PFSK-1 (cell line): ENCODE data around the gene OR7G3.

ENCODE experiments used
- POLR2AphosphoS5 ChIP-seq: IDR thresholded peaks from 2 replicates; pipeline ENCODE4 v1.6.1; 2012; ENCODE audit warnings: low read depth, mild to moderate bottlenecking, control low read depth, low read length, moderate library complexity
- SIN3A ChIP-seq: IDR thresholded peaks from 2 replicates; pipeline ENCODE4 v1.6.1; 2012; ENCODE audit warnings: mild to moderate bottlenecking, low read length, moderate library complexity, borderline replicate concordance; ENCODE audit not compliant: insufficient read depth
- TF ChIP-seq, protein P1 (sequence below), 2 experiments: IDR thresholded peaks; 2 replicates each; pipeline versions ENCODE4 v1.6.1 to v1.8.0; 2011 to 2012; ENCODE audit warnings: low read depth in 2 of 2, low read length in 2 of 2, control low read depth in 1 of 2, inconsistent platforms in 1 of 2, mild to moderate bottlenecking in 1 of 2, moderate library complexity in 1 of 2; ENCODE audit not compliant: insufficient read depth in 1 of 2

DNA sequence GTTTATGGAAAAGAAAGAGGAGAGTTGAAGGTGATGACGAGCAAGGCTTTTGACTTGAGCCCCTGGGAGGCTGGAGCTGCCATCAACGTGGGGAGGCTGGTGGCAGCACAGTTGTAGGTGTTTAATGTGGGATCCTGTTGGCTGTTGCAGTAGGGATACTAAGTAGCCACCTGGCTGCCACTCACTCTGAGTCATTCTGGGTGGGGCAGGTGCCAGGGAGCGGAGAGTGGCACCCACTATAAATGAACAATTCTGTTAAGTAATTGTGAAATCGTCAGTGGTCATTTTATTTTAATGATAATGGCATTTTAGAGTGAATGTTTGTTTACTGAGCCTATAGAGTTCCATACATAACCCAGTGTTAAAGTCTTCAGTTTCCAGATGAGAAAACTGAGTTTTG, 23.2 kb upstream of the OR7G3 start:
- TF ChIP-seq POLR2AphosphoS5: no peak
- no peak for TF ChIP-seq SIN3A
- TF ChIP-seq, protein P1, sequence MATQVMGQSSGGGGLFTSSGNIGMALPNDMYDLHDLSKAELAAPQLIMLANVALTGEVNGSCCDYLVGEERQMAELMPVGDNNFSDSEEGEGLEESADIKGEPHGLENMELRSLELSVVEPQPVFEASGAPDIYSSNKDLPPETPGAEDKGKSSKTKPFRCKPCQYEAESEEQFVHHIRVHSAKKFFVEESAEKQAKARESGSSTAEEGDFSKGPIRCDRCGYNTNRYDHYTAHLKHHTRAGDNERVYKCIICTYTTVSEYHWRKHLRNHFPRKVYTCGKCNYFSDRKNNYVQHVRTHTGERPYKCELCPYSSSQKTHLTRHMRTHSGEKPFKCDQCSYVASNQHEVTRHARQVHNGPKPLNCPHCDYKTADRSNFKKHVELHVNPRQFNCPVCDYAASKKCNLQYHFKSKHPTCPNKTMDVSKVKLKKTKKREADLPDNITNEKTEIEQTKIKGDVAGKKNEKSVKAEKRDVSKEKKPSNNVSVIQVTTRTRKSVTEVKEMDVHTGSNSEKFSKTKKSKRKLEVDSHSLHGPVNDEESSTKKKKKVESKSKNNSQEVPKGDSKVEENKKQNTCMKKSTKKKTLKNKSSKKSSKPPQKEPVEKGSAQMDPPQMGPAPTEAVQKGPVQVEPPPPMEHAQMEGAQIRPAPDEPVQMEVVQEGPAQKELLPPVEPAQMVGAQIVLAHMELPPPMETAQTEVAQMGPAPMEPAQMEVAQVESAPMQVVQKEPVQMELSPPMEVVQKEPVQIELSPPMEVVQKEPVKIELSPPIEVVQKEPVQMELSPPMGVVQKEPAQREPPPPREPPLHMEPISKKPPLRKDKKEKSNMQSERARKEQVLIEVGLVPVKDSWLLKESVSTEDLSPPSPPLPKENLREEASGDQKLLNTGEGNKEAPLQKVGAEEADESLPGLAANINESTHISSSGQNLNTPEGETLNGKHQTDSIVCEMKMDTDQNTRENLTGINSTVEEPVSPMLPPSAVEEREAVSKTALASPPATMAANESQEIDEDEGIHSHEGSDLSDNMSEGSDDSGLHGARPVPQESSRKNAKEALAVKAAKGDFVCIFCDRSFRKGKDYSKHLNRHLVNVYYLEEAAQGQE (IDR thresholded peaks at IDR 0.05; ENCODE audit: insufficient read depth in 1 of 2, low read depth in 2 of 2, low read length in 2 of 2): no peak
